Measurements from ENCODE around the gene LDLRAD3. TPM values are rescaled to one million over a fixed set of nuclear protein-coding genes. Genes with fewer than 3 reads are reported as not detected.

The LDLRAD3 gene
- total RNA-seq, 1 experiment from 2014 or later = 12.1 TPM

- no peak for DNase-seq
- H2BK20ac ChIP-seq (ENCODE audit: low read depth, low read length, poor library complexity, severe bottlenecking) = no peak overlapping the region
- no peak overlapping the region for H3K56ac ChIP-seq (ENCODE audit: insufficient read length, low read depth, low read length)
- H2BK5ac ChIP-seq (ENCODE audit: insufficient read length, low read length) = no peak overlapping the region
- no peak overlapping the region for H2BK15ac ChIP-seq (ENCODE audit: low read depth, low read length)
- no peaks in the 10 kb centered on the region for H3K4me1 ChIP-seq (ENCODE audit: insufficient read depth, low read length)
- no peaks in the 10 kb centered on the region for H3K23me2 ChIP-seq (ENCODE audit: insufficient read length, low read depth, low read length, poor library complexity, severe bottlenecking)
- H3K36me3 Mint-ChIP-seq (ENCODE audit: insufficient read depth in 1 of 3, low read depth in 3 of 3) = peaks cover 10 to 22% (median 10%) of the 10 kb centered on the region in 3 experiments; a peak in 6 of 7 replicates
- H4K5ac ChIP-seq (ENCODE audit: insufficient read length, low read depth, low read length) = no peak overlapping the region
- no peak overlapping the region for H2AFZ ChIP-seq (ENCODE audit: low read length)
- no peak overlapping the region for H2AK5ac ChIP-seq (ENCODE audit: insufficient read length, low read length)
- peaks cover 5% of the 10 kb centered on the region; the same call in 1 of the 2 replicates for H3K27me3 Mint-ChIP-seq (ENCODE audit: low read depth)
- no peaks in the 10 kb centered on the region for H3K9me3 ChIP-seq (ENCODE audit: control insufficient read depth, low read depth, low read length)
- H2BK120ac ChIP-seq (ENCODE audit: low read depth, low read length, poor library complexity, severe bottlenecking) = no peak overlapping the region
- peaks cover 25% of the 10 kb centered on the region in 2 experiments for H3K9me3 Mint-ChIP-seq
- H3K27ac Mint-ChIP-seq = no peak overlapping the region
- no peak overlapping the region for H3K23ac ChIP-seq (ENCODE audit: insufficient read length, low read depth, low read length)
- no peak overlapping the region for H3K27ac ChIP-seq (ENCODE audit: insufficient read length, low read depth, low read length)
- no peak overlapping the region for H3K18ac ChIP-seq (ENCODE audit: insufficient read length, low read depth, low read length)
- H3K27me3 ChIP-seq (ENCODE audit: insufficient read depth, low read length) = no peaks in the 10 kb centered on the region
- H3K79me2 ChIP-seq (ENCODE audit: insufficient read depth, low read length) = no peaks in the 10 kb centered on the region
- H3K4me2 ChIP-seq (ENCODE audit: insufficient read depth, insufficient read length, low read length) = no peak overlapping the region
- H3K4me3 Mint-ChIP-seq = no peak overlapping the region
- H2BK12ac ChIP-seq (ENCODE audit: insufficient read length, low read depth, low read length) = no peak overlapping the region
- WGBS (ENCODE audit: extremely low coverage, insufficient read length, low lambda C conversion rate) = no CpG with 5 or more reads among the region's 3 CpGs
- H3K14ac ChIP-seq (ENCODE audit: insufficient read depth, low read length) = no peak overlapping the region
- H4K91ac ChIP-seq (ENCODE audit: insufficient read length, low read depth, low read length) = no peak overlapping the region
- H3K4me1 Mint-ChIP-seq = peaks cover 7 to 9% of the 10 kb centered on the region in 2 experiments
- H3K4ac ChIP-seq (ENCODE audit: low read depth, low read length) = no peak overlapping the region
- no peak overlapping the region for H3K9ac ChIP-seq (ENCODE audit: extremely low read depth, insufficient read length, low read length)
- H4K20me1 ChIP-seq (ENCODE audit: control insufficient read depth, insufficient read depth, insufficient read length) = no peaks in the 10 kb centered on the region
- TF ChIP-seq CTCF (conservative IDR thresholded peaks at IDR 0.05) = no peak
- H4K8ac ChIP-seq (replicated peaks; ENCODE audit: insufficient read length, low read depth, low read length) = no peak overlapping the region
- no peaks in the 10 kb centered on the region for H3K79me1 ChIP-seq (ENCODE audit: insufficient read depth, low read depth, low read length, poor library complexity, severe bottlenecking)
- no peak overlapping the region for H3T11ph ChIP-seq (ENCODE audit: low read length)
These were observed 37.2 kb upstream of the LDLRAD3 start for GRCh38 chr11:35906681-35907080.
